ENCODE data around the gene CHST11. TPM values are rescaled to one million over a fixed set of nuclear protein-coding genes. Genes with fewer than 3 reads are reported as not detected.

The CHST11 gene
- total RNA-seq, 1 experiment from 2014 or later = 6.7 TPM

GRCh38 chr12:104772336-104772735 is 315.6 kb downstream of the CHST11 start:
- H3K4me2 ChIP-seq (ENCODE audit: insufficient read depth, insufficient read length, low read length) = no peak overlapping the region
- peaks cover 0 to 20% (median 0%) of the 10 kb centered on the region in 3 experiments; a peak in 4 of 7 replicates for H3K36me3 Mint-ChIP-seq (ENCODE audit: insufficient read depth in 1 of 3, low read depth in 3 of 3)
- H3K79me2 ChIP-seq (ENCODE audit: insufficient read depth, low read length) = no peaks in the 10 kb centered on the region
- H3K4me1 ChIP-seq (ENCODE audit: insufficient read depth, low read length) = no peaks in the 10 kb centered on the region
- H3K4me1 Mint-ChIP-seq = peaks cover 21% of the 10 kb centered on the region in 2 experiments
- H3K27ac ChIP-seq (ENCODE audit: insufficient read length, low read depth, low read length) = no peak overlapping the region
- H3K27ac Mint-ChIP-seq = no peak overlapping the region
- no peak overlapping the region for H3K4ac ChIP-seq (ENCODE audit: low read depth, low read length)
- peaks cover 12 to 16% of the 10 kb centered on the region in 2 experiments for H3K9me3 Mint-ChIP-seq
- H2BK20ac ChIP-seq (ENCODE audit: low read depth, low read length, poor library complexity, severe bottlenecking) = no peak overlapping the region
- H2BK12ac ChIP-seq (ENCODE audit: insufficient read length, low read depth, low read length) = no peak overlapping the region
- H3K56ac ChIP-seq (ENCODE audit: insufficient read length, low read depth, low read length) = no peak overlapping the region
- no CpG with 5 or more reads among the region's 1 CpG for WGBS (ENCODE audit: extremely low coverage, insufficient read length, low lambda C conversion rate)
- H3K27me3 Mint-ChIP-seq (ENCODE audit: low read depth) = no peaks in the 10 kb centered on the region
- no peak overlapping the region for H3T11ph ChIP-seq (ENCODE audit: low read length)
- no peak overlapping the region for H2AK5ac ChIP-seq (ENCODE audit: insufficient read length, low read length)
- H4K8ac ChIP-seq (replicated peaks; ENCODE audit: insufficient read length, low read depth, low read length) = no peak overlapping the region
- H3K18ac ChIP-seq (ENCODE audit: insufficient read length, low read depth, low read length) = no peak overlapping the region
- H2BK5ac ChIP-seq (ENCODE audit: insufficient read length, low read length) = no peak overlapping the region
- no peaks in the 10 kb centered on the region for H3K27me3 ChIP-seq (ENCODE audit: insufficient read depth, low read length)
- no peaks in the 10 kb centered on the region for H3K9me3 ChIP-seq (ENCODE audit: control insufficient read depth, low read depth, low read length)
- TF ChIP-seq CTCF (conservative IDR thresholded peaks at IDR 0.05) = no peak
- H2BK15ac ChIP-seq (ENCODE audit: low read depth, low read length) = no peak overlapping the region
- H3K23me2 ChIP-seq (ENCODE audit: insufficient read length, low read depth, low read length, poor library complexity, severe bottlenecking) = no peaks in the 10 kb centered on the region
- no peak for DNase-seq
- H3K14ac ChIP-seq (ENCODE audit: insufficient read depth, low read length) = no peak overlapping the region
- no peak overlapping the region for H3K23ac ChIP-seq (ENCODE audit: insufficient read length, low read depth, low read length)
- no peaks in the 10 kb centered on the region for H3K79me1 ChIP-seq (ENCODE audit: insufficient read depth, low read depth, low read length, poor library complexity, severe bottlenecking)
- H4K5ac ChIP-seq (ENCODE audit: insufficient read length, low read depth, low read length) = no peak overlapping the region
- no peak overlapping the region for H2BK120ac ChIP-seq (ENCODE audit: low read depth, low read length, poor library complexity, severe bottlenecking)
- H3K4me3 Mint-ChIP-seq = no peak overlapping the region
- no peaks in the 10 kb centered on the region for H4K20me1 ChIP-seq (ENCODE audit: control insufficient read depth, insufficient read depth, insufficient read length)
- H3K9ac ChIP-seq (ENCODE audit: extremely low read depth, insufficient read length, low read length) = no peak overlapping the region
- no peak overlapping the region for H4K91ac ChIP-seq (ENCODE audit: insufficient read length, low read depth, low read length)
- no peak overlapping the region for H2AFZ ChIP-seq (ENCODE audit: low read length)
